UCSD-AML1 (cell line): ENCODE measurements around the gene DHH.
"Not testable (repeated sequence)": the region's sequence is repeated elsewhere in the genome, so short reads cannot be mapped to it uniquely, and the experiment has no call there.

Source experiments
- DNase-seq: peaks from one replicate; lab custom pipeline; 2025; ENCODE audit not compliant: unreplicated experiment; lab: John Stamatoyannopoulos, UW

DHH gene

GRCh38 chr12:49079793-49080192 is 14.8 kb downstream of the DHH start:
- DNase-seq = no peak

GRCh38 chr12:49070971-49071370 is 23.6 kb downstream of the DHH start:
- no peak for DNase-seq

- DNase-seq = peak; percentile 99
These were observed 24.9 kb downstream of the DHH start, which contains the start of gene RHEBL1 for GRCh38 chr12:49069507-49070346. TSS of gene RHEBL1 (minus strand) at chr12:49069979. CDS start at chr12:49069785, 194 bp downstream.

- DNase-seq = no peak
These were observed 25.6 kb downstream of the DHH start for GRCh38 chr12:49068879-49069506.

- DNase-seq = no peak
These were observed 28.5 kb downstream of the DHH start for GRCh38 chr12:49066120-49066519.

GRCh38 chr12:49064767-49065152 is 29.8 kb downstream of the DHH start:
- no peak for DNase-seq

- DNase-seq = not testable (repeated sequence)
These were observed 32.7 kb downstream of the DHH start for GRCh38 chr12:49061916-49062315.

GRCh38 chr12:49061157-49061650 is 33.4 kb downstream of the DHH start:
- no peak for DNase-seq

GRCh38 chr12:49060237-49061156 is 34.1 kb downstream of the DHH start, which contains the start of gene KMT2D:
TSS of gene KMT2D (minus strand) at chr12:49060794. CDS start at chr12:49055324, 5,470 bp downstream.
- peak; percentile 91 for DNase-seq

GRCh38 chr12:49059299-49060171 is 35.1 kb downstream of the DHH start:
- peak; percentile 54 for DNase-seq

- no peak for DNase-seq
These were observed 35.6 kb downstream of the DHH start for GRCh38 chr12:49059045-49059298.

- DNase-seq = no peak
These were observed 36.1 kb downstream of the DHH start for GRCh38 chr12:49058366-49059044.

GRCh38 chr12:49057888-49058287 is 36.7 kb downstream of the DHH start:
- peak; percentile 23 for DNase-seq

- peak; percentile 59 for DNase-seq
These were observed 38.4 kb downstream of the DHH start for GRCh38 chr12:49055978-49056754.

- DNase-seq = no peak
These were observed 39.5 kb downstream of the DHH start for GRCh38 chr12:49055092-49055491.

- no peak for DNase-seq
These were observed 40.1 kb downstream of the DHH start for GRCh38 chr12:49054524-49054923.

- no peak for DNase-seq
These were observed 40.5 kb downstream of the DHH start for GRCh38 chr12:49054096-49054495.

- no peak for DNase-seq
These were observed 42.0 kb downstream of the DHH start for GRCh38 chr12:49052451-49053208.
